T-helper 1 cell treated with Interleukin-12 subunit alpha and Interleukin-12 subunit beta and Interleukin-4 antibody, amounts not matched to agents 30 μg/mL and 1 μg/mL, for 36 hours (primary cell): ENCODE data around the gene TTLL12.
A peak's percentile ranks its signal among the peaks of the same experiment; 100 is the strongest.
"Not testable (repeated sequence)": the region's sequence is repeated elsewhere in the genome, so short reads cannot be mapped to it uniquely, and the experiment has no call there.

ENCODE experiments used
- H3K27ac Mint-ChIP-seq: one replicate; pipeline ENCODE4 v1.8.0; 2021; ENCODE audit warnings: mild to moderate bottlenecking, mixed read lengths
- H3K27me3 Mint-ChIP-seq: one replicate; pipeline ENCODE4 v1.8.0; 2021; ENCODE audit warnings: low read depth, mixed read lengths
- H3K36me3 Mint-ChIP-seq: one replicate; pipeline ENCODE4 v1.8.0; 2021; ENCODE audit warnings: low read depth, mixed read lengths
- H3K4me1 Mint-ChIP-seq: one replicate; pipeline ENCODE4 v1.8.0; 2021; ENCODE audit warnings: low read depth, mixed read lengths
- H3K4me3 Mint-ChIP-seq: one replicate; pipeline ENCODE4 v1.8.0; 2021; ENCODE audit warnings: mild to moderate bottlenecking, moderate library complexity, mixed read lengths
- H3K9me3 Mint-ChIP-seq: one replicate; pipeline ENCODE4 v1.8.0; 2021; ENCODE audit warnings: mixed read lengths

Gene TTLL12

GRCh38 chr22:43151251-43152002 is 35.5 kb downstream of the TTLL12 start, which contains the start of gene TSPO:
TSS of gene TSPO (plus strand) at chr22:43151559. CDS start at chr22:43159239, 7,680 bp downstream.
- no peaks in the 10 kb centered on the region for H3K9me3 Mint-ChIP-seq
- H3K27ac Mint-ChIP-seq: peak within 1 kb of the TSS; percentile 89
- H3K27me3 Mint-ChIP-seq: no peaks in the 10 kb centered on the region
- H3K4me3 Mint-ChIP-seq: peak within 1 kb of the TSS; percentile 96
- no peaks in the 10 kb centered on the region for H3K36me3 Mint-ChIP-seq
- peaks cover 28% of the 10 kb centered on the region for H3K4me1 Mint-ChIP-seq

GRCh38 chr22:43150731-43151206 is 36.2 kb downstream of the TTLL12 start:
- peak overlapping the region; percentile 96 for H3K4me3 Mint-ChIP-seq
- H3K27me3 Mint-ChIP-seq: no peaks in the 10 kb centered on the region
- H3K27ac Mint-ChIP-seq: peak overlapping the region; percentile 89
- H3K36me3 Mint-ChIP-seq: no peaks in the 10 kb centered on the region
- peaks cover 25% of the 10 kb centered on the region for H3K4me1 Mint-ChIP-seq
- no peaks in the 10 kb centered on the region for H3K9me3 Mint-ChIP-seq

GRCh38 chr22:43148581-43148980 is 38.4 kb downstream of the TTLL12 start:
- peak overlapping the region; percentile 5 for H3K4me3 Mint-ChIP-seq
- peak overlapping the region; percentile 63 for H3K27ac Mint-ChIP-seq
- no peaks in the 10 kb centered on the region for H3K9me3 Mint-ChIP-seq
- H3K27me3 Mint-ChIP-seq: no peaks in the 10 kb centered on the region
- H3K36me3 Mint-ChIP-seq: no peaks in the 10 kb centered on the region
- peaks cover 28% of the 10 kb centered on the region for H3K4me1 Mint-ChIP-seq

- Mint-ChIP-seq H3K36me3 (no peaks in the 10 kb centered on the region), H3K27me3 (no peaks in the 10 kb centered on the region), H3K4me3 (peak overlapping the region; percentile 75), H3K9me3 (no peaks in the 10 kb centered on the region), H3K4me1 (peaks cover 29% of the 10 kb centered on the region), H3K27ac (peak overlapping the region; percentile 63)
These were observed 39.1 kb downstream of the TTLL12 start for GRCh38 chr22:43147821-43148220.

- H3K4me1 Mint-ChIP-seq: peaks cover 33% of the 10 kb centered on the region
- H3K27me3 Mint-ChIP-seq, H3K9me3 Mint-ChIP-seq, H3K36me3 Mint-ChIP-seq, H3K27ac Mint-ChIP-seq, H3K4me3 Mint-ChIP-seq: not testable (repeated sequence)
These were observed 40.6 kb downstream of the TTLL12 start for GRCh38 chr22:43146332-43146731.

GRCh38 chr22:43145371-43145770 is 41.6 kb downstream of the TTLL12 start:
- H3K27ac Mint-ChIP-seq, H3K4me3 Mint-ChIP-seq, H3K36me3 Mint-ChIP-seq, H3K9me3 Mint-ChIP-seq, H3K27me3 Mint-ChIP-seq: not testable (repeated sequence)
- H3K4me1 Mint-ChIP-seq: peaks cover 31% of the 10 kb centered on the region

- Mint-ChIP-seq H3K9me3 (no peaks in the 10 kb centered on the region), H3K27ac (no peak overlapping the region), H3K4me1 (peaks cover 33% of the 10 kb centered on the region), H3K36me3 (peaks cover 6% of the 10 kb centered on the region), H3K4me3 (peak overlapping the region; percentile 42), H3K27me3 (no peaks in the 10 kb centered on the region)
These were observed 42.0 kb downstream of the TTLL12 start for GRCh38 chr22:43144949-43145348.

- Mint-ChIP-seq H3K4me3 (peak within 1 kb of the TSS; percentile 89), H3K27ac (peak within 1 kb of the TSS; percentile 91), H3K27me3 (no peaks in the 10 kb centered on the region), H3K36me3 (peaks cover 9% of the 10 kb centered on the region), H3K4me1 (peaks cover 26% of the 10 kb centered on the region), H3K9me3 (no peaks in the 10 kb centered on the region)
These were observed 43.9 kb downstream of the TTLL12 start, which contains the start of gene MCAT for GRCh38 chr22:43142880-43143562. TSS of gene MCAT (minus strand) at chr22:43143398. CDS start at chr22:43143348, 50 bp downstream.

- Mint-ChIP-seq H3K27ac (no peak overlapping the region), H3K4me3 (no peak overlapping the region), H3K9me3 (no peaks in the 10 kb centered on the region), H3K36me3 (peaks cover 21% of the 10 kb centered on the region), H3K27me3 (no peaks in the 10 kb centered on the region), H3K4me1 (peaks cover 6% of the 10 kb centered on the region)
These were observed 50.1 kb downstream of the TTLL12 start for GRCh38 chr22:43136801-43137200.

- H3K27me3 Mint-ChIP-seq: no peaks in the 10 kb centered on the region
- peaks cover 21% of the 10 kb centered on the region for H3K36me3 Mint-ChIP-seq
- H3K4me1 Mint-ChIP-seq: peaks cover 6% of the 10 kb centered on the region
- no peak overlapping the region for H3K27ac Mint-ChIP-seq
- H3K9me3 Mint-ChIP-seq: no peaks in the 10 kb centered on the region
- no peak overlapping the region for H3K4me3 Mint-ChIP-seq
These were observed 50.7 kb downstream of the TTLL12 start for GRCh38 chr22:43136255-43136654.

- no peak overlapping the region for H3K27ac Mint-ChIP-seq
- no peaks in the 10 kb centered on the region for H3K27me3 Mint-ChIP-seq
- H3K4me1 Mint-ChIP-seq: peaks cover 3% of the 10 kb centered on the region
- H3K9me3 Mint-ChIP-seq: no peaks in the 10 kb centered on the region
- peaks cover 18% of the 10 kb centered on the region for H3K36me3 Mint-ChIP-seq
- no peak overlapping the region for H3K4me3 Mint-ChIP-seq
These were observed 51.4 kb downstream of the TTLL12 start for GRCh38 chr22:43135565-43135964.

- Mint-ChIP-seq H3K4me3 (no peak overlapping the region), H3K27ac (no peak overlapping the region), H3K4me1 (no peaks in the 10 kb centered on the region), H3K9me3 (no peaks in the 10 kb centered on the region), H3K27me3 (no peaks in the 10 kb centered on the region), H3K36me3 (peaks cover 15% of the 10 kb centered on the region)
These were observed 52.4 kb downstream of the TTLL12 start for GRCh38 chr22:43134553-43134952.

- H3K4me1 Mint-ChIP-seq: no peaks in the 10 kb centered on the region
- no peaks in the 10 kb centered on the region for H3K9me3 Mint-ChIP-seq
- no peaks in the 10 kb centered on the region for H3K27me3 Mint-ChIP-seq
- peaks cover 12% of the 10 kb centered on the region for H3K36me3 Mint-ChIP-seq
- no peak overlapping the region for H3K4me3 Mint-ChIP-seq
- H3K27ac Mint-ChIP-seq: no peak overlapping the region
These were observed 53.5 kb downstream of the TTLL12 start for GRCh38 chr22:43133401-43133800.

GRCh38 chr22:43131773-43132501 is 55.0 kb downstream of the TTLL12 start:
- Mint-ChIP-seq H3K36me3 (peaks cover 12% of the 10 kb centered on the region), H3K27ac (no peak overlapping the region), H3K9me3 (no peaks in the 10 kb centered on the region), H3K4me1 (no peaks in the 10 kb centered on the region), H3K4me3 (no peak overlapping the region), H3K27me3 (no peaks in the 10 kb centered on the region)
